ENCODE data around the gene NADSYN1.

- TF ChIP-seq CTCF (IDR thresholded peaks at IDR 0.05 in 8 of 11, conservative IDR thresholded peaks at IDR 0.05 in 3 of 11) (no peak), POLR2A (IDR thresholded peaks at IDR 0.05) (no peak)
These were observed 46.3 kb upstream of the NADSYN1 start for GRCh38 chr11:71406681-71407080.

Data from spleen (tissue), 7 donors.